ENCODE measurements around the gene SLC6A1. TPM values are rescaled to one million over a fixed set of nuclear protein-coding genes. Genes with fewer than 3 reads are reported as not detected.
A peak's percentile ranks its signal among the peaks of the same experiment; 100 is the strongest.

SLC6A1 gene
- total RNA-seq, 6 experiments from 2014 or later: 14.5 to 70.1 (median 37.3) TPM

GRCh38 chr3:10980312-10980711 lies 12.2 kb upstream of the SLC6A1 start:
- H3K4me3 ChIP-seq: no peak overlapping the region
- DNase-seq: no peak
- H3K27me3 ChIP-seq: no peaks in the 10 kb centered on the region
- intact Hi-C loops (cut with DNase I): no loop called here
- H3K4me1 ChIP-seq: peaks cover 0 to 14% (median 4%) of the 10 kb centered on the region in 4 donors
- no peak for ATAC-seq
- 72% methylated on average over 6 of the region's 7 CpGs for WGBS (ENCODE audit: insufficient coverage, low coverage, low lambda C conversion rate, missing lambda C conversion rate)
- no peak overlapping the region for H3K27ac ChIP-seq
- H3K9me3 ChIP-seq: no peaks in the 10 kb centered on the region
- TF ChIP-seq POLR2A (IDR thresholded peaks at IDR 0.05) (no peak), CTCF (IDR thresholded peaks at IDR 0.05) (no peak)
- no peaks in the 10 kb centered on the region for H3K36me3 ChIP-seq

GRCh38 chr3:10981031-10981430 lies 11.5 kb upstream of the SLC6A1 start:
- TF ChIP-seq CTCF (IDR thresholded peaks at IDR 0.05): no peak
- TF ChIP-seq POLR2A (IDR thresholded peaks at IDR 0.05): no peak
- DNase-seq: no peak
- no peak overlapping the region for H3K27ac ChIP-seq
- no peak for ATAC-seq
- WGBS (ENCODE audit: insufficient coverage, low coverage, low lambda C conversion rate, missing lambda C conversion rate): 100% methylated on average over 1 of the region's 3 CpGs
- intact Hi-C loops (cut with DNase I): no loop called here
- no peaks in the 10 kb centered on the region for H3K36me3 ChIP-seq
- H3K4me1 ChIP-seq: peaks cover 0 to 19% (median 5%) of the 10 kb centered on the region in 4 donors
- no peaks in the 10 kb centered on the region for H3K27me3 ChIP-seq
- H3K9me3 ChIP-seq: no peaks in the 10 kb centered on the region
- no peak overlapping the region for H3K4me3 ChIP-seq

GRCh38 chr3:10981961-10982360 lies 10.6 kb upstream of the SLC6A1 start:
- Histone ChIP-seq H3K4me1 (peaks cover 0 to 28% (median 10%) of the 10 kb centered on the region in 4 donors), H3K27me3 (no peaks in the 10 kb centered on the region), H3K36me3 (no peaks in the 10 kb centered on the region), H3K27ac (no peak overlapping the region), H3K4me3 (no peak overlapping the region), H3K9me3 (no peaks in the 10 kb centered on the region)
- 22% methylated on average over 4 of the region's 5 CpGs for WGBS (ENCODE audit: insufficient coverage, low coverage, low lambda C conversion rate, missing lambda C conversion rate)
- intact Hi-C loops (cut with DNase I): no loop called here
- no peak for TF ChIP-seq CTCF (IDR thresholded peaks at IDR 0.05)
- no peak for TF ChIP-seq POLR2A (IDR thresholded peaks at IDR 0.05)
- DNase-seq (no peak), ATAC-seq (peak in 1 of 4 donors; percentile 23)

- H3K4me1 ChIP-seq: peaks cover 0 to 36% (median 14%) of the 10 kb centered on the region in 4 donors
- intact Hi-C loops (cut with DNase I): no loop called here
- H3K27ac ChIP-seq: peak overlapping the region in 2 of 3 donors; percentile 5 to 36
- no peaks in the 10 kb centered on the region for H3K36me3 ChIP-seq
- H3K27me3 ChIP-seq: no peaks in the 10 kb centered on the region
- no peaks in the 10 kb centered on the region for H3K9me3 ChIP-seq
- ATAC-seq: peak in 3 of 4 donors; percentile 6 to 55 (median 36)
- WGBS (ENCODE audit: insufficient coverage, low coverage, low lambda C conversion rate, missing lambda C conversion rate): 2% methylated on average over 4 of the region's 4 CpGs
- no peak for TF ChIP-seq POLR2A (IDR thresholded peaks at IDR 0.05)
- TF ChIP-seq CTCF (IDR thresholded peaks at IDR 0.05): no peak
- DNase-seq: no peak
- H3K4me3 ChIP-seq: peak overlapping the region in 2 of 3 donors; percentile 7 to 22
Measured at GRCh38 chr3:10982782-10983181, 9.8 kb upstream of the SLC6A1 start.
